Neuronal stem cell (in vitro differentiated cells): ENCODE measurements around the gene DHRS13.
"Not testable (repeated sequence)": the region's sequence is repeated elsewhere in the genome, so short reads cannot be mapped to it uniquely, and the experiment has no call there.

Source experiments
- DNase-seq: peaks from one replicate; pipeline ENCODE4 v3.0.0-alpha.2; 2013; ENCODE audit warnings: low spot score
- H2AFZ ChIP-seq: one replicate; pipeline ENCODE4 v1.6.1; 2013; ENCODE audit warnings: mild to moderate bottlenecking, low read length, inconsistent platforms
- H2AK5ac ChIP-seq: 2 replicates; pipeline ENCODE4 v1.6.1; 2013; ENCODE audit warnings: low read depth, mild to moderate bottlenecking, inconsistent platforms, low read length, moderate library complexity, mixed read lengths
- H2BK120ac ChIP-seq: 2 replicates; pipeline ENCODE4 v1.6.1; 2013; ENCODE audit warnings: low read depth, mild to moderate bottlenecking, inconsistent platforms, low read length, moderate library complexity, mixed read lengths
- H2BK12ac ChIP-seq: one replicate; pipeline ENCODE4 v1.6.1; 2013; ENCODE audit warnings: low read length, inconsistent platforms
- H2BK15ac ChIP-seq: 2 replicates; pipeline ENCODE4 v1.6.1; 2013; ENCODE audit warnings: mild to moderate bottlenecking, low read length, inconsistent platforms, mixed read lengths
- H2BK5ac ChIP-seq: one replicate; pipeline ENCODE4 v1.6.1; 2013; ENCODE audit warnings: inconsistent platforms, mild to moderate bottlenecking, low read length, moderate library complexity
- H3K14ac ChIP-seq: one replicate; pipeline ENCODE4 v1.6.1; 2013; ENCODE audit warnings: low read length, inconsistent platforms
- H3K18ac ChIP-seq: 2 replicates; pipeline ENCODE4 v1.6.1; 2013; ENCODE audit warnings: low read length, inconsistent platforms
- H3K23ac ChIP-seq: 2 replicates; pipeline ENCODE4 v1.6.1; 2013; ENCODE audit warnings: low read depth, mild to moderate bottlenecking, mixed read lengths, low read length, inconsistent platforms; ENCODE audit not compliant: poor library complexity
- H3K27ac ChIP-seq: replicated peaks from 3 replicates; pipeline ENCODE4 v1.5.1; 2013; ENCODE audit warnings: low read length, inconsistent platforms
- H3K27me3 ChIP-seq, 3 experiments: 2 replicates each; pipeline ENCODE4 v1.6.1; 2013; ENCODE audit warnings: low read length in 3 of 3, mild to moderate bottlenecking in 2 of 3, inconsistent platforms in 1 of 3, low read depth in 1 of 3, mixed read lengths in 1 of 3, moderate library complexity in 1 of 3; ENCODE audit not compliant: control insufficient read depth in 3 of 3, insufficient read depth in 3 of 3
- H3K36me3 ChIP-seq, 2 donors: replicated peaks in 1 of 2; 2 replicates each; pipeline ENCODE4 v1.6.1; 2013; ENCODE audit warnings: low read length in 2 of 2; ENCODE audit not compliant: control insufficient read depth in 2 of 2, insufficient read depth in 2 of 2
- H3K4ac ChIP-seq: 2 replicates; pipeline ENCODE4 v1.6.1; 2013; ENCODE audit warnings: inconsistent platforms, mild to moderate bottlenecking, low read length, moderate library complexity
- H3K4me1 ChIP-seq, 2 donors: 1 replicate in 1 of 2; 2 replicates in 1 of 2; pipeline ENCODE4 v1.6.1; 2013; ENCODE audit warnings: low read length in 2 of 2, low read depth in 1 of 2; ENCODE audit not compliant: control insufficient read depth in 2 of 2, insufficient read depth in 1 of 2
- H3K4me2 ChIP-seq: one replicate; pipeline ENCODE4 v1.6.1; 2013; ENCODE audit warnings: mild to moderate bottlenecking, low read length, inconsistent platforms; ENCODE audit not compliant: insufficient read depth, poor library complexity, severe bottlenecking
- H3K4me3 ChIP-seq, 2 donors: 2 replicates each; pipeline ENCODE4 v1.5.1; 2013; ENCODE audit warnings: low read length in 2 of 2, mild to moderate bottlenecking in 2 of 2, inconsistent platforms in 1 of 2, moderate library complexity in 1 of 2
- H3K79me1 ChIP-seq: one replicate; pipeline ENCODE4 v1.6.1; 2013; ENCODE audit warnings: low read depth, mild to moderate bottlenecking, inconsistent platforms, low read length, moderate library complexity
- H3K9ac ChIP-seq: one replicate; pipeline ENCODE4 v1.6.1; 2013; ENCODE audit warnings: mild to moderate bottlenecking, low read depth, low read length, inconsistent platforms; ENCODE audit not compliant: poor library complexity
- H3K9me3 ChIP-seq, 2 donors: replicated peaks in 1 of 2; 2 replicates each; pipeline versions ENCODE3 to v1.6.1; 2013; ENCODE audit warnings: low read length in 2 of 2, mild to moderate bottlenecking in 2 of 2, inconsistent platforms in 1 of 2, low read depth in 1 of 2, mixed read lengths in 1 of 2, moderate library complexity in 1 of 2; ENCODE audit not compliant: control insufficient read depth in 2 of 2, insufficient read depth in 1 of 2
- H4K8ac ChIP-seq: one replicate; pipeline ENCODE4 v1.6.1; 2013; ENCODE audit warnings: low read depth, mild to moderate bottlenecking, inconsistent platforms, low read length, moderate library complexity
- H4K91ac ChIP-seq: one replicate; pipeline ENCODE4 v1.6.1; 2013; ENCODE audit warnings: low read length, low read depth, mild to moderate bottlenecking, inconsistent platforms; ENCODE audit not compliant: poor library complexity
- WGBS, 2 donors: extraction: QIAGEN DNeasy Blood & Tissue Kit; methylation state at CpG; one replicate each; pipeline ENCODE4 v1.1.7; 2013; ENCODE audit warnings: missing lambda C conversion rate in 2 of 2, mixed read lengths in 1 of 2; ENCODE audit not compliant: insufficient read length in 2 of 2, insufficient replicate concordance in 1 of 2; ENCODE audit errors: extremely low coverage in 2 of 2; 5-methylcytosine and 5-hydroxymethylcytosine counted together

The DHRS13 gene

DNA sequence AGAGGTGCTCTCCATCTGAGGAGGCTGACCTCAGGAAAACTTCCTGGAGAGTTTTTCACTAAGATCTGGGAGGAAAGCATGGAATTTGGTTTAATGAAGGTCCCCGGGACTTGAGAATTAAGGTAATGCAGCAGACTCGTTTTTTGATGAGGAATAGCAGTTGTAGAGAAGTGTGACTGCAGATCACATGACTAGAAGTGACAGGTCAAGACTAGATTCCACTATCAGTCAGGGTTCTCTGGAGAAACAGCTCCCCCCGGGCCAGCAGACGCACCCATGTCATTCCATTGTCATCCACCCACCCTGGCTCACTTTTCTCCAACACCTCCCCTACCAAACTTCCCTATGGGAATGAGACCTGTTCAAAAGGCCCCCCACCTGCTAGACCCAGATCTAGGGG is 1.9 kb upstream of the DHRS13 start:
- Histone ChIP-seq H3K79me1 (no peaks in the 10 kb centered on the region), H3K9me3 (no peaks in the 10 kb centered on the region), H2BK12ac (no peak overlapping the region), H3K14ac (no peak overlapping the region), H3K36me3 (peaks cover 32 to 62% of the 10 kb centered on the region in 2 donors), H3K4me2 (no peak overlapping the region), H3K18ac (no peak overlapping the region), H3K27ac (no peak overlapping the region), H2BK5ac (no peak overlapping the region), H3K9ac (no peak overlapping the region), H2AK5ac (no peak overlapping the region), H2AFZ (no peak overlapping the region), H3K4me3 (no peak overlapping the region), H3K23ac (no peak overlapping the region), H3K4ac (no peak overlapping the region), H3K27me3 (no peaks in the 10 kb centered on the region), H4K8ac (no peak overlapping the region), H3K4me1 (peaks cover 1 to 3% of the 10 kb centered on the region in 2 donors), H4K91ac (no peak overlapping the region), H2BK120ac (no peak overlapping the region), H2BK15ac (no peak overlapping the region)
- no CpG with 5 or more reads among the region's 4 CpGs for WGBS, 2 donors
- no peak for DNase-seq

DNA sequence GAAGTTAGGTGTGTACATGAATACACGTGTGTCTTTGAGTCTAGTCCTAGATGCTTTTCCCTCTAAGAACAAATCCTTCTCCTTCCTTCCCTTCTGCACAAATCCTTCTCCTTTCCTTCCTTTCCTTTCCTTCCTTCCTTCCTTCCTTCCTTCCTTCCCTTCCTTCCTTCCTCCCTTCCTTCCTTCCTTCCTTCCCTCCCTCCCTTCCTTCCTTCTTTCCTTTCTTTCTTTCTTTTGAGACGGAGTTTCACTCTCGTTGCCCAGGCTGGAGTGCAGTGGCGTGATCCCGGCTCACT is 615 bp upstream of the DHRS13 start:
- H4K8ac ChIP-seq, H2BK12ac ChIP-seq, H3K27me3 ChIP-seq, H2AK5ac ChIP-seq, H3K79me1 ChIP-seq, H2AFZ ChIP-seq, H3K9ac ChIP-seq, H2BK5ac ChIP-seq, H3K27ac ChIP-seq, H3K18ac ChIP-seq, H2BK120ac ChIP-seq, H3K4me1 ChIP-seq, H3K23ac ChIP-seq, H3K4me2 ChIP-seq, H3K9me3 ChIP-seq, DNase-seq, H3K4me3 ChIP-seq, H3K4ac ChIP-seq, H3K14ac ChIP-seq, H2BK15ac ChIP-seq, H4K91ac ChIP-seq: not testable (repeated sequence)
- peaks cover 24 to 59% of the 10 kb centered on the region in 2 donors for H3K36me3 ChIP-seq
- WGBS, 2 donors = no CpG with 5 or more reads among the region's 5 CpGs

DNA sequence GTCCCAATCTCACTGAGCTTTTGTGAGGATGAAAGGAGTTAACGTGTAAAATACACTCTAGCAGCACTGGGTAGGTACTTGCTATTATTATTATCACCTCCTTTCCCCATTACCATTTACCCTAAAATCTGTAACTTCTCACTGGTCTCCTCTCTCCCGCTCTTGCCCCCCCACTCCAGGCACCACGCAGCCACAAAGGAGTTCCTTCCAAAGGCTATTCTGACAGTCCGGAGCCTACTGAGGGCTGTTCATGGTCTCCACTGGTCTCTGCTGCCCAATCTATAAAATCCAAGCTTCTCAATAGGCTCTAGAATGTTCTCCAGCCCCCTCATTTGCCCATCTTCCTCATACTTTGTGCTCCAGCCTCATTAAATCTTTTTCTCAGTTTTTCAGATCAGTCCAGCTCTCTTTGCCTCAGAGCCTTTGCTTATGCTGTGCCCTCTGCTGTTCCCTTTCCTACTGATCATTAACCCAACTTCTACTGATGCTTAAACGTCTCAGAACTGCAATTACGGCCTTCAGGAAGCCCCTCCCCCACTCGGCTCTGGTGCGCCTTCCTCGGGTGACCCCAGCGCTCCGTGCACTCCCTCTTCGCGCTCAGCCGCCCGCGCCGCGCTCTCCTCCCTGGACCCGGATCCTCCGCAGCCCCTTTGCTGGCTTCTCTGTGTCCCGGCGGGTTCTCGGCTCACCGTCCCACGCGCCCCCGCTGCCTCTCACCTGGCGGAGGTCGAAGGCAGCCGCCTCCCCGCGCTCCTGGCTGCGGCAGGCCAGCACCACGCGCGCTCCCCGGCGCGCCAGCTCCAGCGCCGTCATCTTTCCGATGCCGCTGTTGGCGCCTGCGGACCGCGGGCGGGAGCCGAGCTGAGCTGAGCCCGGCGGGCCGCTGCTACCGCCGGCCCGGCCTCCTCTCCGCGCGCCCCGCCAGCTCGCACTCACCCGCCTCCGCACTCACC is 737 bp downstream of the DHRS13 start:
- Histone ChIP-seq H2BK5ac (peak overlapping the region; percentile 63), H3K4ac (no peak overlapping the region), H3K79me1 (no peaks in the 10 kb centered on the region), H2AFZ (peak overlapping the region; percentile 98), H3K4me1 (peaks cover 1 to 6% of the 10 kb centered on the region in 2 donors), H4K91ac (no peak overlapping the region), H3K14ac (peak overlapping the region; percentile 98), H3K18ac (peak overlapping the region; percentile 98), H3K27ac (peak overlapping the region; percentile 70), H3K9me3 (no peaks in the 10 kb centered on the region), H2BK120ac (no peak overlapping the region), H3K9ac (peak overlapping the region; percentile 91), H2AK5ac (no peak overlapping the region), H4K8ac (no peak overlapping the region), H3K4me2 (peak overlapping the region; percentile 84), H2BK12ac (no peak overlapping the region), H3K4me3 (peak overlapping the region; percentile 72 to 94), H3K36me3 (peaks cover 12 to 53% of the 10 kb centered on the region in 2 donors), H3K27me3 (no peaks in the 10 kb centered on the region), H3K23ac (peak overlapping the region; percentile 89), H2BK15ac (no peak overlapping the region)
- WGBS, 2 donors = no CpG with 5 or more reads among the region's 62 CpGs
- peak; percentile 45 for DNase-seq

DNA sequence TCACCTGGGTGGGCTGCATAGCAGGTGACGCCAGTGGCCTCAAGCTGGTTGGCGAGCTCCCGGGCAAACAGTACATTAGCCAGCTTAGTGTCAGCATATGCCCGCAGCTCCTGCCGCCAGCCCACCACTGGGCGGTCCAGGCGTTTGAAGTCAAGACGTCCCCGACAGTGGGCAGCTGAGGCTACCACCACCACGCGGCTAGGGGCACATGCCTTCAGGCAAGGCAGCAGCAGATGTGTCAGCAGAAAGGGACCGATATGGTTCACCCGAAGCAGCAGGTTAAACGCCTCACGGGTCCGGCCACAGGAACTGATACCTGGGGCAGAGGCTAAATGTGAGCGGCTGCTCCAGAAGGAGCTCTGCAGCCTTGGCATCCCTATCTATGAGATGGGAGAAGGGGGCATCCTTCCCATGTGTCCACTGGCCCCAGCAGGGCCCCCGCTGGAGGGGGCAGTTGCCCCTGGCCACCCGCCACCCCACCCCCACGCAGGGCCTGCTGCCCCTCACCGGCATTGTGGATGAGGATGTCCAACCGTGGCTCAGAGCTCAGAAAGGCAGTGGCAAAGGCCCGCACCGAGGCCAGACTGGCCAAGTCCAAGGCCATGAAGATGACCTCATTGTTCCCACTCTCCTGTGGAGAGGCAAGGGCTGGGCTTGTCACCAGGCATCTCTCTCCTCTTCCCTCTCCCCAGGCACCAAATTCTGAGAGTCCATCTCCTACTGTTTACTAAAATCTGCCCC is 1.7 kb downstream of the DHRS13 start:
- H3K27ac ChIP-seq = no peak overlapping the region
- H3K4ac ChIP-seq = no peak overlapping the region
- H3K36me3 ChIP-seq = peaks cover 2 to 43% of the 10 kb centered on the region in 2 donors
- no peak overlapping the region for H3K23ac ChIP-seq
- H2BK15ac ChIP-seq = no peak overlapping the region
- no peak overlapping the region for H3K4me2 ChIP-seq
- H2BK120ac ChIP-seq = no peak overlapping the region
- H2AK5ac ChIP-seq = peak overlapping the region; percentile 10
- no peak overlapping the region for H2BK12ac ChIP-seq
- no peak for DNase-seq
- H3K79me1 ChIP-seq = no peaks in the 10 kb centered on the region
- peak overlapping the region in 1 of 2 donors; percentile 72 for H3K4me3 ChIP-seq
- H2AFZ ChIP-seq = no peak overlapping the region
- no peak overlapping the region for H4K91ac ChIP-seq
- no peak overlapping the region for H4K8ac ChIP-seq
- H3K18ac ChIP-seq = no peak overlapping the region
- no peak overlapping the region for H3K14ac ChIP-seq
- H3K9ac ChIP-seq = peak overlapping the region; percentile 2
- peaks cover 4 to 8% of the 10 kb centered on the region in 2 donors for H3K4me1 ChIP-seq
- H2BK5ac ChIP-seq = no peak overlapping the region
- no peaks in the 10 kb centered on the region for H3K27me3 ChIP-seq
- no CpG with 5 or more reads among the region's 24 CpGs for WGBS, 2 donors
- H3K9me3 ChIP-seq = no peaks in the 10 kb centered on the region
